ENCODE measurements around the gene UNK. TPM values are rescaled to one million over a fixed set of nuclear protein-coding genes. Genes with fewer than 3 reads are reported as not detected.

UNK gene
- total and polyA plus RNA-seq, 2 of the 13 experiments (the other 11 are each of a cell fraction or from before 2014, with no cell fraction given), result 31.6 to 33.0 TPM

DNA sequence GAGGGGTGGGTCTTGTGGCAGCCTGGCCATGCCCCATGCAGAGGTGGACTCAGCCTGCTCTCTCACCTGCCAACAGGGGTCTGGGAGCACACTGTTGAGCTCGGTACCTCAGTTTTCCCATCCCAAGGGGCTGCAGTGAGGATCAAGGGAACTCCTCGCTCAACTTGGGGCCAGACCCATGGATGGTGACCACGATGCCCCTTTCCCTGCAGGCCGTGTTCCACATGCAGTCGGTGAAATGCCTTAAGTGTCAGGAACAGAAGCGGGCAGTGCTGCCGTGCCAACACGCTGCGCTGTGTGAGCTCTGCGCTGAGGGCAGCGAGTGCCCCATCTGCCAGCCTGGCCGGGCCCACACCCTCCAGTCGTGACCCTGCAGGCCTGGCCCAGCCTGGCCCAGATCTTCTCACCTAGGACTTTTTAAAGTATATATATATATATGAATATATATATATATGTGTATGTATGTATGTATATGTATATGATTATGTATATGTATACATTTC is 39.5 kb downstream of the UNK start:
- Histone ChIP-seq H3K9ac (ENCODE audit: insufficient read depth, low read depth, low read length) (no peak overlapping the region), H3K27ac (ENCODE audit: extremely low read length, insufficient read depth, low read length) (no peak overlapping the region), H3K36me3 (replicated peaks in 1 of 2; ENCODE audit: control insufficient read depth in 1 of 2, insufficient read depth in 2 of 2, low read length in 2 of 2) (peaks cover 30 to 60% of the 10 kb centered on the region in 2 experiments), H3K4me1 (ENCODE audit: insufficient read depth, low read length) (peaks cover 22% of the 10 kb centered on the region), H3K79me2 (ENCODE audit: insufficient read depth, low read length) (no peaks in the 10 kb centered on the region), H3K4me2 (ENCODE audit: low read depth, low read length) (no peak overlapping the region), H3K9me3 (ENCODE audit: low read length) (no peaks in the 10 kb centered on the region), H3K4me3 (replicated peaks in 1 of 3; ENCODE audit: insufficient read depth in 1 of 3, low read depth in 2 of 3, low read length in 3 of 3) (no peak overlapping the region), H2AFZ (ENCODE audit: low read length) (no peak overlapping the region), H3K27me3 (ENCODE audit: control insufficient read depth in 1 of 2, insufficient read depth in 2 of 2, low read length in 2 of 2) (no peaks in the 10 kb centered on the region), H4K20me1 (ENCODE audit: insufficient read depth, low read length) (no peaks in the 10 kb centered on the region)
- WGBS (ENCODE audit: low lambda C conversion rate), result 96% methylated on average over 12 of the region's 13 CpGs
- ATAC-seq, result no peak
- ChIA-PET POLR2A (interaction anchor here (1.3 to 8.0 kb wide), 4 partner anchors 22 to 44 kb away, joined by 10 to 88 read pairs (median 21); partner anchors contain the start of genes UNC13D and WBP2), CTCF (ENCODE audit: low intra/inter-chr PET ratio, low total read pairs) (no interaction called here)
- intact Hi-C loops (cut with micrococcal nuclease; ENCODE audit: unreplicated experiment) (no loop called here), in situ Hi-C loops (cut with HindIII; ENCODE audit: extremely low pct_ligation_motif_present, low pct_unique_long_range_greater_than_20kb) (no loop called here)
- DNase-seq (ENCODE audit: low spot score), result no peak
- no TSS peak for BruUV-seq (replicated peaks)
- no peak for FAIRE-seq
- no peak for TF ChIP-seq ATRX (CRISPR knock-in tag; IDR thresholded peaks at IDR 0.05; ENCODE audit: borderline replicate concordance)
- TF ChIP-seq, protein P1, sequence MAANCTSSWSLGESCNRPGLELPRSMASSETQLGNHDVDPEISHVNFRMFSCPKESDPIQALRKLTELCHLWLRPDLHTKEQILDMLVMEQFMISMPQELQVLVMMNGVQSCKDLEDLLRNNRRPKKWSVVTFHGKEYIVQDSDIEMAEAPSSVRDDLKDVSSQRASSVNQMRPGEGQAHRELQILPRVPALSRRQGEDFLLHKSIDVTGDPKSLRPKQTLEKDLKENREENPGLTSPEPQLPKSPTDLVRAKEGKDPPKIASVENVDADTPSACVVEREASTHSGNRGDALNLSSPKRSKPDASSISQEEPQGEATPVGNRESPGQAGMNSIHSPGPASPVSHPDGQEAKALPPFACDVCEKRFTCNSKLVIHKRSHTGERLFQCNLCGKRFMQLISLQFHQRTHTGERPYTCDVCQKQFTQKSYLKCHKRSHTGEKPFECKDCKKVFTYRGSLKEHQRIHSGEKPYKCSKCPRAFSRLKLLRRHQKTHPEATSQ (CRISPR knock-in tag; IDR thresholded peaks at IDR 0.05; ENCODE audit: borderline replicate concordance), result no peak
- TF ChIP-seq, protein P2, sequence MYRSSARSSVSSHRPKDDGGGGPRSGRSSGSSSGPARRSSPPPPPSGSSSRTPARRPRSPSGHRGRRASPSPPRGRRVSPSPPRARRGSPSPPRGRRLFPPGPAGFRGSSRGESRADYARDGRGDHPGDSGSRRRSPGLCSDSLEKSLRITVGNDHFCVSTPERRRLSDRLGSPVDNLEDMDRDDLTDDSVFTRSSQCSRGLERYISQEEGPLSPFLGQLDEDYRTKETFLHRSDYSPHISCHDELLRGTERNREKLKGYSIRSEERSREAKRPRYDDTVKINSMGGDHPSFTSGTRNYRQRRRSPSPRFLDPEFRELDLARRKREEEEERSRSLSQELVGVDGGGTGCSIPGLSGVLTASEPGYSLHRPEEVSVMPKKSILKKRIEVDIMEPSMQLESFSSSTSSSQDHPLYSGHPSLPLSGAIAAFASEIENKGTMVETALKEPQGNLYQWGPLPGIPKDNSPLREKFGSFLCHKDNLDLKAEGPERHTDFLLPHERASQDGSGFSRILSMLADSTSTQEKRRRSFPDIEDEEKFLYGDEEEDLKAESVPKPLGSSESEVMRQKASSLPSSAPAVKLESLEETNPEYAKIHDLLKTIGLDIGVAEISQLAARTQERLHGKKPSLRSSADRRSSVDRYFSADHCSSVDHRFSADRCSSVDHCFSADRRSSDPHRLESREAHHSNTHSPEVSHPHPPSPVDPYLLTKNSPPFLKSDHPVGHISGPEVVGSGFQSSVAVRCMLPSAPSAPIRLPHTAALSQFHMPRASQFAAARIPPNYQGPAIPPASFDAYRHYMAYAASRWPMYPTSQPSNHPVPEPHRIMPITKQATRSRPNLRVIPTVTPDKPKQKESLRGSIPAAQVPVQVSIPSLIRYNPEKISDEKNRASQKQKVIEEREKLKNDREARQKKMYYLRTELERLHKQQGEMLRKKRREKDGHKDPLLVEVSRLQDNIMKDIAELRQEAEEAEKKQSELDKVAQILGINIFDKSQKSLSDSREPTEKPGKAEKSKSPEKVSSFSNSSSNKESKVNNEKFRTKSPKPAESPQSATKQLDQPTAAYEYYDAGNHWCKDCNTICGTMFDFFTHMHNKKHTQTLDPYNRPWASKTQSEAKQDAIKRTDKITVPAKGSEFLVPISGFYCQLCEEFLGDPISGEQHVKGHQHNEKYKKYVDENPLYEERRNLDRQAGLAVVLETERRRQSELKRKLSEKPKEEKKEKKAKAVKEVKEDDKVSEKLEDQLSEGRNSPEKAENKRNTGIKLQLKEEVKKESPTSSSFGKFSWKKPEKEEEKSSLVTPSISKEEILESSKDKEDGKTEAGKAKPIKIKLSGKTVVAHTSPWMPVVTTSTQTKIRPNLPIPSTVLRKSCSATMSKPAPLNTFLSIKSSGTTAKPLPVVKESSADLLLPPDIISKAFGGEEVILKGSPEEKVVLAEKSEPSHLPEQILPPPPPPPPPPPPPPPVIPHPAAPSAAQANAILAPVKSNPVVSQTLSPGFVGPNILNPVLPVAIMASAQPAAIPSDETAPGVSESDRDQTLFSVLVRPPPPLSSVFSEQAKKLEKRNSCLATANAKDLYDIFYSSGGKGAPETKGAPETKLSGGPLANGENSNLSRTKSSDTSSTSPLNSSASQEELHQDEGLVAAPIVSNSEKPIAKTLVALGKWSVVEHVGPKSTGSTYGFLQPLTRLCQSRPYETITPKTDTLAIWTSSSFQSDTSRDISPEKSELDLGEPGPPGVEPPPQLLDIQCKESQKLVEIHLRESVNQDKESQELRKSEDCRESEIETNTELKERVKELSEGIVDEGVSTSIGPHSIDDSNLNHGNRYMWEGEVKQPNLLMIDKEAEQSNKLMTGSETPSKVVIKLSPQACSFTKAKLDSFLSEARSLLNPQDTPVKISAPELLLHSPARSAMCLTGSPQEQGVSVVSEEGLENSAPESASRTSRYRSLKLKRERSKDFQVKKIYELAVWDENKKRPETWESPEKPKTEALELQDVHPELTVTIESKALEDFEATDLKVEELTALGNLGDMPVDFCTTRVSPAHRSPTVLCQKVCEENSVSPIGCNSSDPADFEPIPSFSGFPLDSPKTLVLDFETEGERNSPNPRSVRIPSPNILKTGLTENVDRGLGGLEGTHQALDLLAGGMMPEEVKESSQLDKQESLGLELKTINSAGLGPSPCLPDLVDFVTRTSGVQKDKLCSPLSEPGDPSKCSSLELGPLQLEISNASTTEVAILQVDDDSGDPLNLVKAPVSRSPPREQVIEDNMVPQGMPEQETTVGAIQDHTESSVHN (CRISPR knock-in tag; IDR thresholded peaks at IDR 0.05), result no peak
- no peak for TF ChIP-seq MIER2 (CRISPR knock-in tag; IDR thresholded peaks at IDR 0.05)
- TF ChIP-seq HNRNPLL (IDR thresholded peaks at IDR 0.05; ENCODE audit: low read depth, low read length, poor library complexity, severe bottlenecking), result peak; percentile 12
- TF ChIP-seq, protein P3, sequence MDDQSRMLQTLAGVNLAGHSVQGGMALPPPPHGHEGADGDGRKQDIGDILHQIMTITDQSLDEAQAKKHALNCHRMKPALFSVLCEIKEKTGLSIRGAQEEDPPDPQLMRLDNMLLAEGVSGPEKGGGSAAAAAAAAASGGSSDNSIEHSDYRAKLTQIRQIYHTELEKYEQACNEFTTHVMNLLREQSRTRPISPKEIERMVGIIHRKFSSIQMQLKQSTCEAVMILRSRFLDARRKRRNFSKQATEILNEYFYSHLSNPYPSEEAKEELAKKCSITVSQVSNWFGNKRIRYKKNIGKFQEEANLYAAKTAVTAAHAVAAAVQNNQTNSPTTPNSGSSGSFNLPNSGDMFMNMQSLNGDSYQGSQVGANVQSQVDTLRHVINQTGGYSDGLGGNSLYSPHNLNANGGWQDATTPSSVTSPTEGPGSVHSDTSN (CRISPR knock-in tag; IDR thresholded peaks at IDR 0.05; ENCODE audit: borderline replicate concordance), result no peak
- peak; percentile 67; the same call in 1 of the 2 replicates for TF ChIP-seq HNRNPL (IDR thresholded peaks at IDR 0.05; ENCODE audit: low read depth, low read length)
- no peak for TF ChIP-seq NCOA1 (CRISPR knock-in tag; IDR thresholded peaks at IDR 0.05)
- peak; percentile 31 for TF ChIP-seq RBM22 (optimal IDR thresholded peaks at IDR 0.05; ENCODE audit: low read length)
- no peak for TF ChIP-seq SRSF1 (optimal IDR thresholded peaks at IDR 0.05; ENCODE audit: low read depth, low read length)
- TF ChIP-seq ZNF615 (CRISPR knock-in tag; IDR thresholded peaks at IDR 0.05; ENCODE audit: borderline replicate concordance), result no peak
- TF ChIP-seq GATAD1 (CRISPR knock-in tag; IDR thresholded peaks at IDR 0.05), result no peak
- TF ChIP-seq ZMYM4 (CRISPR knock-in tag; IDR thresholded peaks at IDR 0.05), result no peak
- TF ChIP-seq ZNF333 (CRISPR knock-in tag; IDR thresholded peaks at IDR 0.05; ENCODE audit: borderline replicate concordance), result no peak

Measured in HepG2 (cell line).